B cell (primary cell): ENCODE results near the gene PERCC1.
"Not testable (repeated sequence)": the region's sequence is repeated elsewhere in the genome, so short reads cannot be mapped to it uniquely, and the experiment has no call there.

Experiments used
- EZH2 ChIP-seq: IDR thresholded peaks from 2 replicates; pipeline ENCODE4 v1.6.1; 2012; ENCODE audit warnings: borderline replicate concordance, low read depth, mild to moderate bottlenecking, moderate library complexity, low read length; ENCODE audit not compliant: insufficient read depth, poor library complexity, severe bottlenecking
- TF ChIP-seq, protein P1 (sequence below): fragments of 200-600 bp; IDR thresholded peaks from one replicate; pipeline ENCODE4 v1.8.0; 2022; ENCODE audit warnings: antibody characterized with exemption, mild to moderate bottlenecking

DNA sequence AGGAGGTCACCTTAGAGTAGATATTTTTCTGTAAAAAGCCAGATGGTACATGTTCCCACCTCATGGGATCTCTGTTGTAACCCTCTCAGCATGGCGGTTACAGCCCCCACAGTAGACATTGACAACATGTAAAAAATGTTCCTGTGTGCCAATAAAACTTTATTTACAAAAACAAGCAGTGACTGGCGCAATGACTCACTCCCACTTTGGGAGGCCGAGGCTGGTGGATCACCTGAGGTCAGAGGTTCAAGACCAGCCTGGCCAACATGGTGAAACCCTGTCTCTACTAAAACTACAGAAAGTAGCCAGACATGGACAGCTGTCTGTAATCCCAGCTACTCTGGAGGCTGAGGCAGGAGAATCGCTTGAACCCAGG lies 8.8 kb downstream of the PERCC1 start:
- TF ChIP-seq, protein P1, sequence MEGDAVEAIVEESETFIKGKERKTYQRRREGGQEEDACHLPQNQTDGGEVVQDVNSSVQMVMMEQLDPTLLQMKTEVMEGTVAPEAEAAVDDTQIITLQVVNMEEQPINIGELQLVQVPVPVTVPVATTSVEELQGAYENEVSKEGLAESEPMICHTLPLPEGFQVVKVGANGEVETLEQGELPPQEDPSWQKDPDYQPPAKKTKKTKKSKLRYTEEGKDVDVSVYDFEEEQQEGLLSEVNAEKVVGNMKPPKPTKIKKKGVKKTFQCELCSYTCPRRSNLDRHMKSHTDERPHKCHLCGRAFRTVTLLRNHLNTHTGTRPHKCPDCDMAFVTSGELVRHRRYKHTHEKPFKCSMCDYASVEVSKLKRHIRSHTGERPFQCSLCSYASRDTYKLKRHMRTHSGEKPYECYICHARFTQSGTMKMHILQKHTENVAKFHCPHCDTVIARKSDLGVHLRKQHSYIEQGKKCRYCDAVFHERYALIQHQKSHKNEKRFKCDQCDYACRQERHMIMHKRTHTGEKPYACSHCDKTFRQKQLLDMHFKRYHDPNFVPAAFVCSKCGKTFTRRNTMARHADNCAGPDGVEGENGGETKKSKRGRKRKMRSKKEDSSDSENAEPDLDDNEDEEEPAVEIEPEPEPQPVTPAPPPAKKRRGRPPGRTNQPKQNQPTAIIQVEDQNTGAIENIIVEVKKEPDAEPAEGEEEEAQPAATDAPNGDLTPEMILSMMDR: not testable (repeated sequence)
- TF ChIP-seq EZH2: not testable (repeated sequence)
